K562 (cell line): ENCODE data around the gene EEFSEC.

Experiments used
- CHD7 ChIP-seq: fragments of 200-600 bp; sonication (generic); IDR thresholded peaks from one replicate; pipeline ENCODE4 v1.6.1; 2012; ENCODE audit warnings: mild to moderate bottlenecking, low read depth, low read length, inconsistent platforms
- E4F1 ChIP-seq: fragments of 250-450 bp; sonication (Bioruptor Pico); IDR thresholded peaks from 2 replicates; pipeline ENCODE4 v1.5.0; 2021; ENCODE audit warnings: mild to moderate bottlenecking, borderline replicate concordance
- SMC3 ChIP-seq: conservative IDR thresholded peaks from 2 replicates; pipeline ENCODE4 v1.6.1; 2011; ENCODE audit warnings: low read depth, low read length, improper control_type of control experiment; ENCODE audit not compliant: insufficient read depth

GRCh38 chr3:128152419-128153155 lies 694 bp upstream of the EEFSEC start:
- TF ChIP-seq SMC3 (no peak), E4F1 (CRISPR knock-in tag) (no peak), CHD7 (no peak)
